ENCODE measurements around the gene LDLRAD4.

LDLRAD4 gene

DNA sequence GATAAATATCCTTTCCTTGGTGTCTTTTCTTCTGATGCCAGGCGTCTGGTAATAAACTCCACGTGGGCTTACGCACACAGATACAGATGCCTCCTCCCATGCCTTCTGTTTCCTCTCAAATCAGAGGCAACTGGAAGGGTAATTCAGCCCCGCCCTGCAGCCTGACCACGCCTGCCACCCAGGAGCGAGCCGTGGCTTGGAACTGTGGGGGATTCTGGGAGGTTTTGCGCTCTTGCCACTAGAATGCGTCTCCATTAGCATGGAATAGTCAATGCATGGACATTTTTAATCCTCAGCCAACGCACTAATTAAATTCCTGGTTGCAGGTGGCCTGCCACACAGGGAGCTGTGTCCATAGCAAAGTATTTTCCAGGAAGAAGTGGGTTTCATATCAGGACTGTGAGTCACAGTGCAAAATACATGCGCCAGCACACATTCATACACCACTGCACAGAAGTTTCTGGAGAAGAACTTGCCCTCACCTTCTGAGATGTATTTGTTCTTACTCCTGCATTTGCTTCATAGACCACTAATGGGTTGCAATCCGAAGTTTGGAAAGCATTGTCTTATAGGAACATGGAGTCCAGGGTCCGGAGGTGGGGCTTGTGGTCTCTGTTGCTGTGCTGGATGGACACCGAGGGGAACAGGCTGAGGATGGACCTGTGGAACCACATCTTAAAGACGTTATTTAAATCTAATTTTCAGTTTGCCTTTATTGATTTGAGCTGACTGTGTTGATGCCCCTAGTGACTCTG, 151.4 kb downstream of the LDLRAD4 start:
- no peak for DNase-seq (ENCODE audit: low spot score)
- TF ChIP-seq, protein P1, sequence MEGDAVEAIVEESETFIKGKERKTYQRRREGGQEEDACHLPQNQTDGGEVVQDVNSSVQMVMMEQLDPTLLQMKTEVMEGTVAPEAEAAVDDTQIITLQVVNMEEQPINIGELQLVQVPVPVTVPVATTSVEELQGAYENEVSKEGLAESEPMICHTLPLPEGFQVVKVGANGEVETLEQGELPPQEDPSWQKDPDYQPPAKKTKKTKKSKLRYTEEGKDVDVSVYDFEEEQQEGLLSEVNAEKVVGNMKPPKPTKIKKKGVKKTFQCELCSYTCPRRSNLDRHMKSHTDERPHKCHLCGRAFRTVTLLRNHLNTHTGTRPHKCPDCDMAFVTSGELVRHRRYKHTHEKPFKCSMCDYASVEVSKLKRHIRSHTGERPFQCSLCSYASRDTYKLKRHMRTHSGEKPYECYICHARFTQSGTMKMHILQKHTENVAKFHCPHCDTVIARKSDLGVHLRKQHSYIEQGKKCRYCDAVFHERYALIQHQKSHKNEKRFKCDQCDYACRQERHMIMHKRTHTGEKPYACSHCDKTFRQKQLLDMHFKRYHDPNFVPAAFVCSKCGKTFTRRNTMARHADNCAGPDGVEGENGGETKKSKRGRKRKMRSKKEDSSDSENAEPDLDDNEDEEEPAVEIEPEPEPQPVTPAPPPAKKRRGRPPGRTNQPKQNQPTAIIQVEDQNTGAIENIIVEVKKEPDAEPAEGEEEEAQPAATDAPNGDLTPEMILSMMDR (IDR thresholded peaks at IDR 0.05; ENCODE audit: extremely low read depth, missing control alignments), result no peak

DNA sequence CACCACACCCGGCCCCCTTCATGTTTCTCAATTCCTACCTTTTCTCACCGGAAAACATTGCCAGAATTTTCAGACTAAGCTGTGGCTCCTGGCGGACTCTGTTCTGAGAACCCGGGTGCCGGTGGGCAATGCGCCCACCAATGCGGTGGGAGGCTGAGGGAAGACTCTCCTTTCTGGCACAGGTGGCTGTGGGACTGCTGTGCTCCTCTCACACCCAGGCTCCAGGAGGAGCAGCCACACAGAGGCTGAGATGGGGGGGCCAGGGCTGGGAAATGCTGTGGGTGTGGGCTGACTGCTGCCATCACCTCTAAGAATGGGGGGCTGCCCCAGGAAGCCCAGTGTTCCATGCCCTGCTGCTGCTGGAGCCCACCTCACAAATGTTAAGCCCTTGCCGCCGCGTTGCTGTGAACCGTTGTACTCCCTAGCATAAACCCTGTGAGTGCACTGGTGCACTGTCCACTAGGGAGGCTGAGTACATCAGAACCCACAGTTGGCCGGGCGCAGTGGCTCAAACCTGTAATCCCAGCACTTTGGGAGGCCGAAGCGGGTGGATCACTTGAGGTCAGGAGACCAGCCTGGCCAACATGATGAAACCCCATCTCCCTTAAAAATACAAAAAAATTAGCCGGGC, 152.6 kb downstream of the LDLRAD4 start:
- TF ChIP-seq, protein P1 (IDR thresholded peaks at IDR 0.05; ENCODE audit: extremely low read depth, missing control alignments), result no peak
- DNase-seq (ENCODE audit: low spot score), result no peak

DNA sequence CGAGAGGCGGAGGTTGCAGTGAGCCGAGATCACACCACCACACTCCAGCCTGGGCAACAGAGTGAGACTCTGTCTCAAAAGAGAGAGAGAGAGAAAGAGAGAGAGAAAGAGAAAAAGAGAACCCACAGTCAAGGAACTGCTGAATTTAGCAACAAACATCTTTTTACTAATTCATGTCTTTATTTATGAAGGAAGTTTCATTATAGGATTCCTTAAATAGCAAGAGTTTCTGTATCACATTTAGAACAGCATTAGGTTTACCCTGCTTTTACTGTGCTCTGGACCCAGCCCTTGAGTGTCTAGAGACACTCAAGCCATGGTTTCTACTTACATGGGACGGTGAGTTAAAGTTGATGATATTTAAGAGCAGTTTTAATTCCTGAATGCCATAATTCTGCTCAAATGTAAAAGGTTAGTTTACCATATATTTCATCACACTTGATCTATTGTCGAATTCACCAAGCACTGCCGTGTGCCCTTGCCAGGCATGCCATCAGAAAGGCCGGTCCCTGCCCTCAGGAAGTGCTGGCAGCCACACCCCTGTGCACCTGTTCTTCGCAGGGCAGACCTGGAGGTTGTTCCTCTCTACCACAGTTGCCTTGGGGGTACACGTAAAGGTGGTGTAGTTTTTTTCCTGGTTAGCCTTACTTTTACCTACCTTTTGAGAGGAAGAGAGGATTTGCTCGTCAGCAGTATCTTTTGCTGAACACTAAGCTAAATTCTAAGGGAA, 153.3 kb downstream of the LDLRAD4 start:
- DNase-seq (ENCODE audit: low spot score), result no peak
- TF ChIP-seq, protein P1 (IDR thresholded peaks at IDR 0.05; ENCODE audit: extremely low read depth, missing control alignments), result no peak

DNA sequence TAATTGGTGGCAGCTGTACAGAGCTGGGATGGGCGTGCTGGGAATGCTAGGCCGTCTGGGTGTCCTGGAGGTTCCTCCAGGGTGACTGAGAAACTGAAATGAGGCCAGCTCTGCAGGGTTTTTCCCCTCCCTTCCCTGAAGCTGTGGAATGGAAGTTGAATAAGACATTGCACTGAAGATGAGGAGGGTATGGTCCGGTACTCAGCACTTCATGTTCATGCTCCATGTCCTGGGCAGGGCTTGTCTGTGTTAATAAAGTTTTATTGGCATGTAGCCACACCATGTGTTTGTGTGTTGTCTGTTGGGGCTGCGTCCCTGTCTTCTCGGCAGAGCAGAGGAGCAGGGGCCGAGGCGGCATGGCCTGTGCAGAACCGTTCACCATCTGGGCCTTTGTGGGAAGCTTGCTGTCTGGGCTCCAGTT, 154.0 kb downstream of the LDLRAD4 start:
- TF ChIP-seq, protein P1 (IDR thresholded peaks at IDR 0.05; ENCODE audit: extremely low read depth, missing control alignments), result no peak
- no peak for DNase-seq (ENCODE audit: low spot score)

DNA sequence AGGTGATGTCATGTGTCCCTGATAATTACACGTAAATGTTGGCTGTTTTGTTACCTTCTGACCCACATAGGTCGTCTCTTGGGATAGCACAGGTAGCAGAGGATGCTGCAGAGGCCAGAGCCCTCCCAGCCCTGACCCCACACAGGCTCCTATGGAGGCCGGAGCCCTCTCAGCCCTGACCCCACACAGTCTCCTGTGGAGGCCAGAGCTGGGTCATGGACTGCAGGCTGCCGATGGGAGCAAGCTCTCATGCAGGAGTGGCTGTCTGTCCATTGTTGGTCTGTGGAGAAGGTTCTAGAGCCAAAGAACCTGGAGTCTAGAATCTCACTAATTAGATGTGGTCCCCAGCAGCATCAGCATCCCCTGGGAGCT, 155.5 kb downstream of the LDLRAD4 start:
- DNase-seq (ENCODE audit: low spot score), result no peak
- TF ChIP-seq, protein P1 (IDR thresholded peaks at IDR 0.05; ENCODE audit: extremely low read depth, missing control alignments), result no peak

DNA sequence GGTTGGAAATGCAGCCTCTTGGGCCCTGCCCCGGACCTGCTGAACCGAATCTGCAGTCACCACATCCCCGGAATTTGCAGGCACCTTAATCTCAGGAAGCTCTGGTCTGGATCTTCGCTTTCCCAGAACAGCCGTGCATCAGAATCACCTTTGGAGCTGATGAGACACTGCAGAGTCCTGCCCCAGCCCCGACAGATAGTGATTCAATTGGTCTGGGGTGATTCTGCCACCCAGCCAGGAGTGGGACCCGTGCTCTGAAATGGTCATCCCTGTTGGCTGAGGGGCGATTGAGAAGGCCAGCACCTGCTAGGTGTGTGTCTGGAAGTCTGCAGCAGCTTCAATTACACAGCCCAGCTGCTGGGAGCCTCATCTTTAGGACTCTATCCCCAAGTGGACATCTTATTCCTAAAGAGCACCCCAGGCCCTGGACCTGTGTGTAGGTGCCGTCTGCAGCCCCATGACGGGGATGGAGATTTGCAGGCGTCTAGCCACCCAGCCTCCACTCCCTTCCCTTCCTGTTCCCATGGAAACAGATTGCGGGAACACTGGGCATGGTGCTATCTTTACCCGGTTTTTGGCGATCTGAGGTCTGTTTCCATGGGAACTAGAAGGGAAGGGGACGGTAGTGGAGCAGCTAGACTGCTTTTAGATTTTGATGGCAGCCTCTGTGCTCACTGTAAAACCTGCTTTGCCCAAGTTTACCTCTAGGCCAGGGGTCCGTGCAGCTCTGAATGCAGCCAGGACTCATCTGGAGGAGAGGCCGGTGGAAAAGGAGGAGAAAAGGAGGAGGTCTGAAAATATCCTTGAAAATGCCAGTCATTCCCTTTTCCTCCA, 156.1 kb downstream of the LDLRAD4 start:
- DNase-seq (ENCODE audit: low spot score), result peak; percentile 23
- TF ChIP-seq, protein P1 (IDR thresholded peaks at IDR 0.05; ENCODE audit: extremely low read depth, missing control alignments), result no peak

Measured in GM20000 (cell line).